ENCODE results near the gene MAML3. TPM values are rescaled to one million over a fixed set of nuclear protein-coding genes. Genes with fewer than 3 reads are reported as not detected.

The MAML3 gene
- polyA plus RNA-seq, 1 donor (not counting 4 experiments of a cell fraction or from before 2014, with no cell fraction given), result 0.68 TPM

DNA sequence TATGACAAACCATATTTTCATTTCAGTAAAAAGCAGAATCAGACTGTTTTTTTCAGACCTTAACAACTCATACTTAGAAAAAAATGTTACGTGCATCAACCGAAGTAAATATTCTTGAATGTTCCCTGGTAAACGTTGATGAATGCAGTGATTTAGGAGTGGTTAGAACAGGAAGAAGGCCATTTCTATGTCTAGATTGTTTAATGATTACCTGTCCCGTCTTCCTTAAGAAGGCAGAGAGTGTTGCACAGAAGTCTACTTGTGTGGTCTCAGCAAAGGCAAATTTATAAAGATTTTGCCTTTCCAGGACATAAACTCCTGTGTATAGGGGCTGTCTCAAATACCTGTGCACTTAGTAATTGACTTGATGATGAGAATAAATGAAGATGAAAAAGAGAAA lies 353.9 kb downstream of the MAML3 start:
- H3K9me3 ChIP-seq (ENCODE audit: control insufficient read depth, low read depth, low read length), result no peaks in the 10 kb centered on the region
- FAIRE-seq (no peak), DNase-seq (ENCODE audit: low read depth, low spot score) (no peak)
- no peak overlapping the region for H3K4me3 ChIP-seq (ENCODE audit: control insufficient read depth in 2 of 3, extremely low read depth in 1 of 3, insufficient read depth in 2 of 3, low read depth in 1 of 3, low read length in 3 of 3)
- H4K20me1 ChIP-seq (ENCODE audit: control insufficient read depth, extremely low read depth, insufficient read depth, low read length), result no peaks in the 10 kb centered on the region
- no peaks in the 10 kb centered on the region for H3K36me3 ChIP-seq (ENCODE audit: control insufficient read depth in 2 of 2, extremely low read depth in 1 of 2, insufficient read depth in 2 of 2, low read length in 2 of 2)
- no peaks in the 10 kb centered on the region for H3K27me3 ChIP-seq (ENCODE audit: control insufficient read depth, extremely low read depth, insufficient read depth, low read length)
- TF ChIP-seq EZH2 (IDR thresholded peaks at IDR 0.05; ENCODE audit: low read length), result no peak
- TF ChIP-seq, protein P1, sequence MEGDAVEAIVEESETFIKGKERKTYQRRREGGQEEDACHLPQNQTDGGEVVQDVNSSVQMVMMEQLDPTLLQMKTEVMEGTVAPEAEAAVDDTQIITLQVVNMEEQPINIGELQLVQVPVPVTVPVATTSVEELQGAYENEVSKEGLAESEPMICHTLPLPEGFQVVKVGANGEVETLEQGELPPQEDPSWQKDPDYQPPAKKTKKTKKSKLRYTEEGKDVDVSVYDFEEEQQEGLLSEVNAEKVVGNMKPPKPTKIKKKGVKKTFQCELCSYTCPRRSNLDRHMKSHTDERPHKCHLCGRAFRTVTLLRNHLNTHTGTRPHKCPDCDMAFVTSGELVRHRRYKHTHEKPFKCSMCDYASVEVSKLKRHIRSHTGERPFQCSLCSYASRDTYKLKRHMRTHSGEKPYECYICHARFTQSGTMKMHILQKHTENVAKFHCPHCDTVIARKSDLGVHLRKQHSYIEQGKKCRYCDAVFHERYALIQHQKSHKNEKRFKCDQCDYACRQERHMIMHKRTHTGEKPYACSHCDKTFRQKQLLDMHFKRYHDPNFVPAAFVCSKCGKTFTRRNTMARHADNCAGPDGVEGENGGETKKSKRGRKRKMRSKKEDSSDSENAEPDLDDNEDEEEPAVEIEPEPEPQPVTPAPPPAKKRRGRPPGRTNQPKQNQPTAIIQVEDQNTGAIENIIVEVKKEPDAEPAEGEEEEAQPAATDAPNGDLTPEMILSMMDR (optimal IDR thresholded peaks at IDR 0.05 in 1 of 3, IDR thresholded peaks at IDR 0.05 in 1 of 3, conservative IDR thresholded peaks at IDR 0.05 in 1 of 3; ENCODE audit: extremely low read depth in 1 of 3, insufficient read depth in 2 of 3, low read length in 3 of 3), result no peak
- H2AFZ ChIP-seq (ENCODE audit: control insufficient read depth, low read length), result no peak overlapping the region
- no peaks in the 10 kb centered on the region for H3K4me1 ChIP-seq (ENCODE audit: control insufficient read depth, extremely low read depth, insufficient read depth, low read length)
- no peak overlapping the region for H3K9ac ChIP-seq (ENCODE audit: control insufficient read depth, extremely low read depth, insufficient read depth, low read length)
- H3K9me1 ChIP-seq (ENCODE audit: control insufficient read depth, extremely low read depth, insufficient read depth, low read length), result no peaks in the 10 kb centered on the region
- H3K79me2 ChIP-seq (ENCODE audit: control insufficient read depth, insufficient read depth, low read length), result no peaks in the 10 kb centered on the region
- dilution Hi-C loops (cut with MboI; ENCODE audit: extremely low pct_ligation_motif_present, low sequenced_read_pairs), result no loop called here
- H3K27ac ChIP-seq (ENCODE audit: control insufficient read depth, insufficient read depth, low read length), result no peak overlapping the region
- no peak overlapping the region for H3K4me2 ChIP-seq (ENCODE audit: control insufficient read depth, extremely low read depth, insufficient read depth, low read depth, low read length)

DNA sequence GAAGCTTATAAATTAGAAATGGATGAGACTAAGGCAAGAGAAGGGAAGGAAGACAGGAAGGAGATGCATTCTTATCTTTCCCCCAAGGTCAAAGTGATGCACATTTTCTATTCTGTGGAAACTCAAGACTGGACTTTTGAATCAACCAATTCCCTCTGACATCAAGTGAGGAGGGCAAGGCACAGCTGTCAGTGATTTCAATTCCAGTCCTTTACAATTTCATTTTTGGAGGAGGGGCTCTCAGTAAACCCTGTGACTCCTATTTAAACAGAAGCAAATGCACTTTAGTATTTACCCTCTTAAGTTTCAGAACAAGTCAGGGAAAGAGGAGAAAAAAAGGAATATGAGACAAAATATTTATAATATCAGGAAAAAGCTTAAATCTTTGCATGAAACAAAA lies 354.4 kb downstream of the MAML3 start:
- Histone ChIP-seq H3K9ac (ENCODE audit: control insufficient read depth, extremely low read depth, insufficient read depth, low read length) (no peak overlapping the region), H3K9me1 (ENCODE audit: control insufficient read depth, extremely low read depth, insufficient read depth, low read length) (no peaks in the 10 kb centered on the region), H3K4me1 (ENCODE audit: control insufficient read depth, extremely low read depth, insufficient read depth, low read length) (no peaks in the 10 kb centered on the region), H3K36me3 (ENCODE audit: control insufficient read depth in 2 of 2, extremely low read depth in 1 of 2, insufficient read depth in 2 of 2, low read length in 2 of 2) (no peaks in the 10 kb centered on the region), H2AFZ (ENCODE audit: control insufficient read depth, low read length) (no peak overlapping the region), H3K79me2 (ENCODE audit: control insufficient read depth, insufficient read depth, low read length) (no peaks in the 10 kb centered on the region), H3K27ac (ENCODE audit: control insufficient read depth, insufficient read depth, low read length) (no peak overlapping the region), H3K9me3 (ENCODE audit: control insufficient read depth, low read depth, low read length) (no peaks in the 10 kb centered on the region), H3K4me2 (ENCODE audit: control insufficient read depth, extremely low read depth, insufficient read depth, low read depth, low read length) (no peak overlapping the region), H3K27me3 (ENCODE audit: control insufficient read depth, extremely low read depth, insufficient read depth, low read length) (no peaks in the 10 kb centered on the region), H4K20me1 (ENCODE audit: control insufficient read depth, extremely low read depth, insufficient read depth, low read length) (no peaks in the 10 kb centered on the region), H3K4me3 (ENCODE audit: control insufficient read depth in 2 of 3, extremely low read depth in 1 of 3, insufficient read depth in 2 of 3, low read depth in 1 of 3, low read length in 3 of 3) (no peak overlapping the region)
- FAIRE-seq, result no peak
- dilution Hi-C loops (cut with MboI; ENCODE audit: extremely low pct_ligation_motif_present, low sequenced_read_pairs), result no loop called here
- TF ChIP-seq EZH2 (IDR thresholded peaks at IDR 0.05; ENCODE audit: low read length), result no peak
- TF ChIP-seq, protein P1 (optimal IDR thresholded peaks at IDR 0.05 in 1 of 3, IDR thresholded peaks at IDR 0.05 in 1 of 3, conservative IDR thresholded peaks at IDR 0.05 in 1 of 3; ENCODE audit: extremely low read depth in 1 of 3, insufficient read depth in 2 of 3, low read length in 3 of 3), result no peak
- DNase-seq (ENCODE audit: low read depth, low spot score), result no peak
